Endothelial cell of coronary artery (primary cell): ENCODE results near the gene C9. TPM values are rescaled to one million over a fixed set of nuclear protein-coding genes. Genes with fewer than 3 reads are reported as not detected.

Experiments
- total RNA-seq: library from RNA; depleted of rRNA; stranded (reverse); fragments of >200 nt; gene quantifications from 2 replicates; pipeline ENCODE4 v1.2.3, GENCODE V29; 2014

C9 gene
- 0.27 TPM in 1 of 2 replicates, not detected in the other for total RNA-seq

DNA sequence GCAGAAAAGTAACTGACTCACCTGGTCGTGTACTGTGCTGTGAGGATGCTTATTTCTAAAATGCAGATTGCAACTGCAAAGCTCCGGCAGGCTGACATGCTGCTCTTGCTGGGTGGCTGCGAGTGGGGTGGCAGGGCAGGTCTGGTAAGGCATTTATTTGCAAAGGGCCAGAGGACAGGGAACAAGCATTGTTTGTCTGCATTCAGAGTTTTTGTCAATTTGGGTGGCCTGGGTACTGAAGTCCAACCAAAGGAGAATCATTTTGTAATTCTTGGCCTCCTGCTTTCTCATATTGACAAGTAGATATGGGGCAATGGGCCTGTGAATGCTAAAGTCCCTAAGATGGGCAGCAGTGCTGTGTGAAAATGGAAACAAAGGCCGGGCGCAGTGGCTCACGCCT, at the start of gene C9:
Gene C9, minus strand, starts transcription at position 129 of the 400 bp plus-strand sequence. Its CDS starts 31 bp downstream, at position 98.

Other genes starting within 250 kb of the C9 start
- not detected in 2 replicates for gene FYB1, start 144.9 kb downstream of the C9 start, total RNA-seq
- 73.7 and 90.6 TPM in 2 replicates for gene DAB2, start 60.5 kb upstream of the C9 start, total RNA-seq